ENCODE measurements around the gene TMEM9.

TMEM9 gene

GRCh38 chr1:201122321-201122957, 31.8 kb downstream of the TMEM9 start:
- Mint-ChIP-seq H3K9me3 (no peaks in the 10 kb centered on the region), H3K36me3 (ENCODE audit: low read depth) (no peaks in the 10 kb centered on the region), H3K27ac (no peak overlapping the region), H3K4me1 (ENCODE audit: low read depth) (no peaks in the 10 kb centered on the region), H3K4me3 (no peak overlapping the region), H3K27me3 (peaks cover 22% of the 10 kb centered on the region)
- intact Hi-C loops (cut with micrococcal nuclease): no loop called here

DNA sequence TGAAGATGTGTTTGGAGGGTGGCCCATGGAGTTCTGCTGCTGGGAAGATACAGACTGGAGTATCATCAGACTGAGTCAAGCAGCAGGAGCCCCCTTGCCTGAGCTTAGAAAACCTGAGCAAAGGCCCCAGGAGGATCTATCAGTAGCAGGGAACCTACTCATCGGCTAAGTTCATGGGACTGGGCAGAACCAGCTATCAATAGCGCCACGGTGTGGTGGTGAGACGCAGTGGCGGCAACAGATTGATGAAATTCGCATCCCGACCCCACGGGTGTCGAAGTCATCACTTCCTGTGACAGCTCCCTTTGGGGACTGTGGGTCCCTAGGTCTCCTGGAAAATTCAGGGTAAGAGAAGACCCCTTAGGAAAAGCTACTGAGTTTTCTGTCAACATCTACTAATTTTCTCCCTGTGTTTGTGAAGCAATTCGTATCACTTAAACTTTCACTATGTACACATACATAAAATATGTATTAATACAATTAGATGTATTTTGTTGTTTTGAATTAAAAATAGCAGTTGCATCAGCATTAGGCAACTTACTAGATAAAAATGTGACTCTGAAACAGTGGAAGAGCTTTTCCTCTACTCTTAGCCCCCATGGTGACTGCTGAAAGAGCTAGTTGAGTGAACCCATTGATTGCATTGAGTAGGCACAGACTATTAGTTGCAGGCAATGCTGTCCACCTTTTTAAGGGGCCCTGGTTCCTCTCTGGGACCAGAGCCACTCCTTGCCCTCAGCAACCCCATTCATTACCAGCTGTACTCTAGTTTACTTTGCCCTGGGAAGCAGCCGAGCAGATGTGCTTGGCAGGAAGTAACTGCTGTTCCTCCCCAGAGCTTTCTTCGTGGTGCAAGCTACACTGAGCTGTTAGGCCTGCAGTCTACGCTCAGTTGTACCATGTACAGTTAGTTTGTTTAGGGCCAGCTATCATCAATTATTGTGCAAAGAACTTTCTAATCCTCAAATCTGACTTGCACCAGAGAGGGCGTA, 34.8 kb downstream of the TMEM9 start:
- H3K36me3 Mint-ChIP-seq (ENCODE audit: low read depth): no peaks in the 10 kb centered on the region
- intact Hi-C loops (cut with micrococcal nuclease): no loop called here
- peaks cover 3% of the 10 kb centered on the region for H3K4me1 Mint-ChIP-seq (ENCODE audit: low read depth)
- no peaks in the 10 kb centered on the region for H3K9me3 Mint-ChIP-seq
- H3K4me3 Mint-ChIP-seq: no peak overlapping the region
- H3K27ac Mint-ChIP-seq: no peak overlapping the region
- H3K27me3 Mint-ChIP-seq: peaks cover 43% of the 10 kb centered on the region

DNA sequence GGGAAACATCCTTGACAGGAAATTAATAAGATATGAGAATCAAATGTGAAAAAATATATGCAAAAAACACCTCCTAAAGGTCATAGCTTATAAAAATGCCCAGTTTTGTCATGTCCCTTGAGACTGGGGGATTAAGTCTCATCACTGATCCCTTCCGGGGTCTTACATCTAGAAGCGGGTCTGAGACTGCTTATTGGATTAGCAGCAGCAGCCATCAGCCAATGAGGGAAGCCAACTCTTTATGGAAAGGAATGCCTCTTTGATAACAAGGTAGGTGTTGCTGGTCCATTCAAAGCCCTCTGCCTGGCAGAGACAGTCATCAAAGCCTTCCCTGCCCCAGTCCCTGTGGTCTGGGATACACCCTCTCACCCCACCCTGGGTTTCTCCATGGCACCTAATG, 38.2 kb downstream of the TMEM9 start:
- Mint-ChIP-seq H3K36me3 (ENCODE audit: low read depth) (no peaks in the 10 kb centered on the region), H3K9me3 (no peaks in the 10 kb centered on the region), H3K27ac (no peak overlapping the region), H3K27me3 (peaks cover 64% of the 10 kb centered on the region), H3K4me1 (ENCODE audit: low read depth) (peaks cover 5% of the 10 kb centered on the region), H3K4me3 (no peak overlapping the region)
- intact Hi-C loops (cut with micrococcal nuclease): no loop called here

GRCh38 chr1:201115390-201115937, 38.8 kb downstream of the TMEM9 start:
- H3K27me3 Mint-ChIP-seq: peaks cover 64% of the 10 kb centered on the region
- H3K4me3 Mint-ChIP-seq: no peak overlapping the region
- H3K4me1 Mint-ChIP-seq (ENCODE audit: low read depth): peaks cover 5% of the 10 kb centered on the region
- H3K27ac Mint-ChIP-seq: no peak overlapping the region
- no peaks in the 10 kb centered on the region for H3K36me3 Mint-ChIP-seq (ENCODE audit: low read depth)
- H3K9me3 Mint-ChIP-seq: no peaks in the 10 kb centered on the region
- intact Hi-C loops (cut with micrococcal nuclease): no loop called here

DNA sequence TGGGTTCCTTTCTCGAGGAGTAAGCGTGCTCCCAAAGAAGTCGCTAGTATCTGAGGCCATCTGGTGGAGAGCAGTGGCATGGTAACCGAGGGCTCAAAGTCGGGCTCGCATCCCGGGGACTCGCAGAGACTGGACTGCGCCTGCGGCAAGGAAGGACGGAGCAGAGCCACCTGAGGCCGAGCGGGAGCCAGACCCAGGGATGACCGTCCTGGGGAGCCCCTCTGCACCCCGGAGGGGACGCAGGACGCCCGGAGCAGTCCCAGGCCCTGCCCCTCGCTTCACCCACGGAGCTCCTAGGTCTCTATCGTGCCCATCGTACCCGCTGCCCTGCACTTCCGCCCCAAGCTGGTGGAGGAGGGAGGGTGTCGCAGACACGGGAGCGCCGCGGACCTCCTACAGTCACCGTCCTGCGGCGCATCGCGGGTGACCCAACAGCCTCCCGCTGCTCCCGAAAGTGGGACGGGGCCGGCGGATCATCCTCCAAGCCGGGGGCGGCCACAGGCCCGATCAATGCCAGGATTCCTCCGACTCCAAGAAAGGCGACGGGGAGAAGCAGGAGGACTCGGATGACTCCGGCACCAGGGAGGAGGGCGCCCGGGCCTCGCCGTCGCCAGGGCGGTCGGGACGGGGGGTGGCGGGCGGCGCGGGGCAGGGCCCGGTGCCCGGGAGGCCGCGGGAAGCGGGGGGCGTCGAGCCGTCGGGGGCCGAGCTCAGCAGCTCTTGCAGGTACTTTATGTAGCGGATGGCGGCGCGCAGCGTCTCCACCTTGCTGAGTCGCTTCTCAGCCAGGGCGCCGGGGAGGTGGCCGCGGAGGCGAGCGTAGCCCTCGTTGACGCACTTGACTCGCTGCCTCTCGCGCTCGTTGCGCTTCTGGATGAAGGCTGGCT, 39.8 kb downstream of the TMEM9 start:
- H3K4me1 Mint-ChIP-seq (ENCODE audit: low read depth): peaks cover 5% of the 10 kb centered on the region
- H3K4me3 Mint-ChIP-seq: peak overlapping the region; percentile 82
- peaks cover 60% of the 10 kb centered on the region for H3K27me3 Mint-ChIP-seq
- H3K36me3 Mint-ChIP-seq (ENCODE audit: low read depth): no peaks in the 10 kb centered on the region
- intact Hi-C loops (cut with micrococcal nuclease): loop anchor here (1.0 kb wide), 2 partner anchors 28 to 142 kb away; no protein-coding TSS in a partner anchor
- H3K27ac Mint-ChIP-seq: peak overlapping the region; percentile 31
- H3K9me3 Mint-ChIP-seq: no peaks in the 10 kb centered on the region

DNA sequence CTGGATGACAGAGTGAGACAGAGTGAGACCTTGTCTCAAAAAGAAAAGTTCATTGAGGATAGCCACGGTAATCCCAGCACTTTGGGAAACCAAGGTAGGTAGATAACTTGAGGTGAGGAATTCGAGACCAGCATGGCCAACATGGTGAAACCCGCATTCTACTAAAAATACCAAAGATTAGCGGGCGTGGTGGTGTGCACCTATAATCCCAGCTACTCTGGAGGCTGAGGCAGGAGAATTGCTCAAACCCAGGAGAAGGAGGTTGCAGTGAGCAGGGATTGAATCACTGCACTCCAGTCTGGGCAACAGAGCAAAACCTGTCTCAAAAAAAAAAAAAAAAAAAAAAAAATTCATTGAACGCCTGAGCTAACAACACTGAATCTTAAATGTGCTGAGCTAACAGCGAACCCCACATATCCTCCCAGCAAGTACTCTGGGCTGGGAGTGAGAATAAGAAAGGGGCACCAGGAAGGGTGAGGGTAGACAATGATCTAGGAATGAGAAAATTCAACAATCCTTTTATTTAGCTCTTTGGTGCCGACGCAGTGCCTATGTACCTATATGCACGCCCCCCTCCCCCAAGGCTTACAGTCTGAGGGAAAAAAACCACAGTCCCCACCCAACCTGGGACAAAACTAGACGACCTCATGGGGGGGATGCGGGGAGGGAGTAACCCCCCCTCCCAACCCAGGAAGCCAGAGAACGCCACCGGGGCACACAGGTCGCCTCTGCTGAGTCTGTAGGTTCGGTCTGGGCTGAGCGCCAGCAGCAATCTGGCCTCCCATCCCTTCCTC, 40.6 kb downstream of the TMEM9 start:
- Mint-ChIP-seq H3K4me3 (peak overlapping the region; percentile 82), H3K27ac (no peak overlapping the region), H3K36me3 (ENCODE audit: low read depth) (no peaks in the 10 kb centered on the region), H3K27me3 (peaks cover 55% of the 10 kb centered on the region), H3K4me1 (ENCODE audit: low read depth) (peaks cover 5% of the 10 kb centered on the region), H3K9me3 (no peaks in the 10 kb centered on the region)
- intact Hi-C loops (cut with micrococcal nuclease): loop anchor here (1.0 kb wide), 2 partner anchors 27 to 141 kb away; no protein-coding TSS in a partner anchor

GRCh38 chr1:201112926-201113325, 41.3 kb downstream of the TMEM9 start:
- no peaks in the 10 kb centered on the region for H3K9me3 Mint-ChIP-seq
- intact Hi-C loops (cut with micrococcal nuclease): no loop called here
- H3K4me1 Mint-ChIP-seq (ENCODE audit: low read depth): peaks cover 5% of the 10 kb centered on the region
- no peak overlapping the region for H3K27ac Mint-ChIP-seq
- no peaks in the 10 kb centered on the region for H3K36me3 Mint-ChIP-seq (ENCODE audit: low read depth)
- peaks cover 50% of the 10 kb centered on the region for H3K27me3 Mint-ChIP-seq
- no peak overlapping the region for H3K4me3 Mint-ChIP-seq

DNA sequence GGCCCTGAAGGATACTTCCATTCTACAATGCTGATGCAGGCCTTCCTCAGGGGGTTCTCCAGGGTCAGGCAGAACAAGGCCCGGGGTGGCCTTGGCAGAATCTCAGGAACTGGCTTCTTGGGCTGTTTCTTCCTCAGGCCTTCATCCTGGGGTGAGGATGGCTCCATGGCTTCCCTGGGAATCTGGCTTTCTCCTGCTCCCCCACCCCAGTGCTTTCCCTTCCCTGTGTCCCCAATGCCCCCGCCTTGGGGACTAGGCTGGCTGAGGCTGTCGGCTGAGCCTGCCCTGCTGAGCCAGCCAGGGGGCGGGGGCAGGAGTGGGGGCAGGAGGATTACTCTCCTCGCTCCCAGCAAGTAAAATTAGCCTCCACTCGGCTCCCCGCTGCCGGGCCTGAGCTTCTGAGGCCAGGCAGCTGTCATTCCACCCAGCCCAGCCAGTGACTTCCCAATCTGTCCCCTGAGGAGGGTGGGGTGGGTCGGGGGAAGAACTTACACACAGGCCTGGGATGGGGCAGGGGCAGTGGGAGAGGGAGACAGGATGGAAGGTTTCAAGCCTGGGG, 42.0 kb downstream of the TMEM9 start, which contains the start of gene CACNA1S:
Gene CACNA1S, minus strand, starts transcription at position 254 of the 559 bp plus-strand sequence. Its CDS starts 87 bp downstream, at position 167.
- Mint-ChIP-seq H3K36me3 (ENCODE audit: low read depth) (no peaks in the 10 kb centered on the region), H3K9me3 (no peaks in the 10 kb centered on the region), H3K27me3 (peaks cover 45% of the 10 kb centered on the region), H3K27ac (no peak within 1 kb of the TSS), H3K4me1 (ENCODE audit: low read depth) (peaks cover 5% of the 10 kb centered on the region), H3K4me3 (no peak within 1 kb of the TSS)
- intact Hi-C loops (cut with micrococcal nuclease): no loop called here

DNA sequence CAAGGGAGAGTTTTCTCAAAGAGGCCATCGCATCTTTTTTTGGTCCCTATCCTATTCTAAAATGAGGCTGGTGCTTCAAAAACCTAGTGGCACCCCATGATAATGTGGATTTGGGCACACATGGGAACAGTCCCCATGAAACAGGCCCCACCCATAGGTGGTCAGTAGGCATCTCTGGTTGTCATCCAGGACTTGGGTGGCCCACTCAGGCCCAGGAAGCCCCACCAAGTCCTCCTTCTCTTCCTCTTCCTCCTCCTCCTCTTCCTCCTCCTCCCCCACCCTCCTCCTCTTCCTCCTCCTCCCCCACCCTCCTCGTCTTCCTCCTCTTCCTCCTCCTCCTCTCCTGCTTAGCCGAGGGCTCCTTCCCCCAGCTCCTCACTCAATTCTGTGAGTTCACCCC, 42.6 kb downstream of the TMEM9 start:
- Mint-ChIP-seq H3K4me3 (no peak overlapping the region), H3K9me3 (no peaks in the 10 kb centered on the region), H3K4me1 (ENCODE audit: low read depth) (peaks cover 5% of the 10 kb centered on the region), H3K36me3 (ENCODE audit: low read depth) (no peaks in the 10 kb centered on the region), H3K27me3 (peaks cover 40% of the 10 kb centered on the region), H3K27ac (no peak overlapping the region)
- intact Hi-C loops (cut with micrococcal nuclease): no loop called here

GRCh38 chr1:201111156-201111555, 43.1 kb downstream of the TMEM9 start:
- peaks cover 5% of the 10 kb centered on the region for H3K4me1 Mint-ChIP-seq (ENCODE audit: low read depth)
- no peak overlapping the region for H3K4me3 Mint-ChIP-seq
- H3K27ac Mint-ChIP-seq: no peak overlapping the region
- intact Hi-C loops (cut with micrococcal nuclease): no loop called here
- peaks cover 36% of the 10 kb centered on the region for H3K27me3 Mint-ChIP-seq
- no peaks in the 10 kb centered on the region for H3K9me3 Mint-ChIP-seq
- H3K36me3 Mint-ChIP-seq (ENCODE audit: low read depth): no peaks in the 10 kb centered on the region

DNA sequence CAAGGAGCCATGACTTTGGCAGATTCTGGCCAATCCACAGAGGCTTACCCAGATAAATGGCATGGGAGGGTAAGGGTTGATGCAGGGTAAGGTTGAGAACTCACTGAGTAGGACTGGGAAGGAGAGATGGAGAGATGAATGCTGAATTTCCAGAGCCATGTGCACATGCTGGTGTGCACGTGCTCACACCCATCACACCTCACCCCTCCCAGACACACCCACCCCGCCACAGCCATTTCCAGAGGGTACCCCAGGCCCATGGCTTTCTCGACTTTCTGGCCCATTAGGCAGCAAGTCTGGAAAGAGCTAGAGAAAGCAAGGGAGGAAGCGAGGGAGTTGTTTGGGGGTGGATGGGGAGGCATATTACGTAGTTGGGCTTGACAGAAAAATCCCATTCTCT, 43.7 kb downstream of the TMEM9 start:
- peaks cover 5% of the 10 kb centered on the region for H3K4me1 Mint-ChIP-seq (ENCODE audit: low read depth)
- no peak overlapping the region for H3K4me3 Mint-ChIP-seq
- H3K36me3 Mint-ChIP-seq (ENCODE audit: low read depth): no peaks in the 10 kb centered on the region
- H3K27ac Mint-ChIP-seq: no peak overlapping the region
- intact Hi-C loops (cut with micrococcal nuclease): no loop called here
- H3K9me3 Mint-ChIP-seq: no peaks in the 10 kb centered on the region
- H3K27me3 Mint-ChIP-seq: peaks cover 31% of the 10 kb centered on the region

DNA sequence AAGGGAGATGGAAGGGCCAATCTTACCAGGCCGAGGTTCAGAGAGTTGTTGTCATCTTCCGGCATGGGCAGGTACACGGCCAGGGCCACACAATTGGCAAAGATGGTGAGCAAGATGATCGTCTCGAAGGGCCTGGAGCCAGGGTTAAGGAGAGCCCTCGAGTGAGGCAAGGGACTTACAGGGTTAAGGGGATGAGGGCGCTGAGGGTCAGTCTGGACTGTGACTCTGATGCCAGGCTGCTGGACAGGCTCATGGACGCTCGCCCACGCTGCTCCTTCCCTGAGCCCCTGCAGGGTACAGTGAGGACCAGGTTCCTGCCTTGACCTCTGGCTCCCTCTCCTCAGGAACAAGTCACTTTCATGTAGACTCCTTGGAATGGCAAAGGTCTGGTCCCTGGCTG, 44.1 kb downstream of the TMEM9 start:
- intact Hi-C loops (cut with micrococcal nuclease): no loop called here
- no peak overlapping the region for H3K4me3 Mint-ChIP-seq
- H3K27me3 Mint-ChIP-seq: peaks cover 26% of the 10 kb centered on the region
- no peaks in the 10 kb centered on the region for H3K36me3 Mint-ChIP-seq (ENCODE audit: low read depth)
- no peaks in the 10 kb centered on the region for H3K9me3 Mint-ChIP-seq
- H3K4me1 Mint-ChIP-seq (ENCODE audit: low read depth): peaks cover 5% of the 10 kb centered on the region
- no peak overlapping the region for H3K27ac Mint-ChIP-seq
